ENCODE results near the gene SIK3.

GRCh38 chr11:117127171-117127901 lies 29.1 kb upstream of the SIK3 start:
- TF ChIP-seq CEBPB (IDR thresholded peaks at IDR 0.05) (no peak), EP300 (IDR thresholded peaks at IDR 0.05; ENCODE audit: borderline replicate concordance) (no peak), CREB1 (IDR thresholded peaks at IDR 0.05; ENCODE audit: low read depth) (no peak), FOXM1 (IDR thresholded peaks at IDR 0.05; ENCODE audit: borderline replicate concordance, low read depth) (no peak), TAF1 (IDR thresholded peaks at IDR 0.05; ENCODE audit: low read depth) (no peak), RAD21 (IDR thresholded peaks at IDR 0.05; ENCODE audit: low read depth) (no peak), YY1 (IDR thresholded peaks at IDR 0.05; ENCODE audit: low read depth) (no peak), ZBTB7A (IDR thresholded peaks at IDR 0.05; ENCODE audit: low read depth) (no peak), NFIC (IDR thresholded peaks at IDR 0.05) (no peak), MAX (IDR thresholded peaks at IDR 0.05) (no peak)
